ENCODE results near the gene FHL5. TPM values are rescaled to one million over a fixed set of nuclear protein-coding genes. Genes with fewer than 3 reads are reported as not detected.

The FHL5 gene
- polyA plus RNA-seq, 1 donor from 2014 or later: not detected

Small RNA genes within 50 kb of the gene (small RNA-seq; reads per million reads assigned to genes)
- gene RNU4-70P: 0 to 0.33 (median 0.03) reads per million in 3 experiments

Other genes starting within 250 kb of the FHL5 start
- gene UFL1, start 41.3 kb upstream of the FHL5 start, polyA plus RNA-seq: 16.5 and 20.6 TPM in 2 replicates

Data from neural cell (in vitro differentiated cells).